Measurements from ENCODE around the gene MKRN1.

The MKRN1 gene

GRCh38 chr7:140485500-140486265 is 6.4 kb upstream of the MKRN1 start:
- no peak for DNase-seq (ENCODE audit: low read depth in 2 of 3, low spot score in 1 of 3)

- no peak for DNase-seq (ENCODE audit: low read depth in 2 of 3, low spot score in 1 of 3)
Observed at GRCh38 chr7:140484951-140485499, 5.7 kb upstream of the MKRN1 start.

- no peak for DNase-seq (ENCODE audit: low read depth in 2 of 3, low spot score in 1 of 3)
Observed at GRCh38 chr7:140484479-140484878, 5.2 kb upstream of the MKRN1 start.

GRCh38 chr7:140479739-140480084 is 407 bp upstream of the MKRN1 start:
- no peak for DNase-seq (ENCODE audit: low read depth in 2 of 3, low spot score in 1 of 3)

- DNase-seq (ENCODE audit: low read depth in 2 of 3, low spot score in 1 of 3) = peak; percentile 10 to 21 (median 14)
Observed at GRCh38 chr7:140478246-140479061, 851 bp downstream of the MKRN1 start.

GRCh38 chr7:140476698-140477261 is 2.5 kb downstream of the MKRN1 start:
- DNase-seq (ENCODE audit: low read depth in 2 of 3, low spot score in 1 of 3) = no peak

GRCh38 chr7:140475747-140476333 is 3.5 kb downstream of the MKRN1 start:
- DNase-seq (ENCODE audit: low read depth in 2 of 3, low spot score in 1 of 3) = peak in 2 of 3 donors; percentile 22 to 42

GRCh38 chr7:140463111-140463510 is 16.2 kb downstream of the MKRN1 start:
- no peak for DNase-seq (ENCODE audit: low read depth in 2 of 3, low spot score in 1 of 3)

GRCh38 chr7:140458916-140459315 is 20.4 kb downstream of the MKRN1 start:
- DNase-seq (ENCODE audit: low read depth in 2 of 3, low spot score in 1 of 3) = no peak

GRCh38 chr7:140458201-140458600 is 21.1 kb downstream of the MKRN1 start:
- DNase-seq (ENCODE audit: low read depth in 2 of 3, low spot score in 1 of 3) = no peak

GRCh38 chr7:140456551-140457051 is 22.7 kb downstream of the MKRN1 start:
- DNase-seq (ENCODE audit: low read depth in 2 of 3, low spot score in 1 of 3) = no peak

GRCh38 chr7:140455743-140456142 is 23.6 kb downstream of the MKRN1 start:
- no peak for DNase-seq (ENCODE audit: low read depth in 2 of 3, low spot score in 1 of 3)

GRCh38 chr7:140454657-140455015 is 24.7 kb downstream of the MKRN1 start:
- no peak for DNase-seq (ENCODE audit: low read depth in 2 of 3, low spot score in 1 of 3)

- DNase-seq (ENCODE audit: low read depth in 2 of 3, low spot score in 1 of 3) = peak in 1 of 3 donors; percentile 5
Observed at GRCh38 chr7:140453785-140454656, 25.3 kb downstream of the MKRN1 start.

- no peak for DNase-seq (ENCODE audit: low read depth in 2 of 3, low spot score in 1 of 3)
Observed at GRCh38 chr7:140453273-140453672, 26.0 kb downstream of the MKRN1 start.

GRCh38 chr7:140451716-140452115 is 27.6 kb downstream of the MKRN1 start:
- DNase-seq (ENCODE audit: low read depth in 2 of 3, low spot score in 1 of 3) = no peak

- DNase-seq (ENCODE audit: low read depth in 2 of 3, low spot score in 1 of 3) = no peak
Observed at GRCh38 chr7:140448781-140449480, 30.4 kb downstream of the MKRN1 start.

- DNase-seq (ENCODE audit: low read depth in 2 of 3, low spot score in 1 of 3) = no peak
Observed at GRCh38 chr7:140447841-140448240, 31.5 kb downstream of the MKRN1 start.

- DNase-seq (ENCODE audit: low read depth in 2 of 3, low spot score in 1 of 3) = no peak
Observed at GRCh38 chr7:140446467-140446866, 32.8 kb downstream of the MKRN1 start.

- no peak for DNase-seq (ENCODE audit: low read depth in 2 of 3, low spot score in 1 of 3)
Observed at GRCh38 chr7:140441519-140441918, 37.8 kb downstream of the MKRN1 start.

Measured in stimulated activated CD4-positive, alpha-beta T cell treated with anti-CD3 and anti-CD28 coated beads, Interleukin-12 subunit alpha, Interleukin-12 subunit beta, amount 100 ng/mL, for 48 hours (primary cell).